ENCODE results near the gene SLC38A10. TPM values are rescaled to one million over a fixed set of nuclear protein-coding genes. Genes with fewer than 3 reads are reported as not detected.
"Not testable (repeated sequence)": the region's sequence is repeated elsewhere in the genome, so short reads cannot be mapped to it uniquely, and the experiment has no call there.

Gene SLC38A10
- total and polyA plus RNA-seq, 12 donors: 17.6 to 190 (median 102) TPM

DNA sequence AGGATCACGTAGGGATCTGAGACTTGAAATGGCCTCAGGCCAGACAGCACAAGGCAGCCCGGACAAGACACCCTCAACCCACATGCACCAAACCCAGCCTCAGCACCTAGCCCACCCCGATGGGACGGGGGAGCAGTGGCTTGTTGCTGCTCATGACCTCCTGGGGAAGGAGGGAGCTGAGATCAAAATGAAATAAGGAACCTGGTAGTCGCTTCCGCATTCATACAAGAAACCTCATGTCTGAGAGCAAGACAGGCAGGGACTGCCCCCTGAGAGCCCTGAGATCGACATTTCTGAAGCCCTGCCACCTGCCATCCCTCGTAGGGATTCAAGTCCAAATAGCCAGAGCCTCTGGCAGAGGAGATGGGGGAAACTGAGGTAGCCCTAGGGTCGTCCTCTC, 66.7 kb downstream of the SLC38A10 start:
- Histone ChIP-seq H3K36me3 (replicated peaks in 1 of 2) (peaks cover 0 to 41% of the 10 kb centered on the region in 2 donors), H3K4me1 (replicated peaks in 1 of 2) (peaks cover 3 to 5% of the 10 kb centered on the region in 2 donors), H3K4me3 (no peak overlapping the region), H3K27me3 (no peaks in the 10 kb centered on the region), H3K9me3 (replicated peaks in 1 of 3) (no peaks in the 10 kb centered on the region), H3K27ac (no peak overlapping the region)
- WGBS, 4 donors: 73 to 79% (median 76%) methylated on average over 2 to 9 of the region's 9 CpGs
- no peak for TF ChIP-seq POLR2A (IDR thresholded peaks at IDR 0.05)
- TF ChIP-seq, protein P1, sequence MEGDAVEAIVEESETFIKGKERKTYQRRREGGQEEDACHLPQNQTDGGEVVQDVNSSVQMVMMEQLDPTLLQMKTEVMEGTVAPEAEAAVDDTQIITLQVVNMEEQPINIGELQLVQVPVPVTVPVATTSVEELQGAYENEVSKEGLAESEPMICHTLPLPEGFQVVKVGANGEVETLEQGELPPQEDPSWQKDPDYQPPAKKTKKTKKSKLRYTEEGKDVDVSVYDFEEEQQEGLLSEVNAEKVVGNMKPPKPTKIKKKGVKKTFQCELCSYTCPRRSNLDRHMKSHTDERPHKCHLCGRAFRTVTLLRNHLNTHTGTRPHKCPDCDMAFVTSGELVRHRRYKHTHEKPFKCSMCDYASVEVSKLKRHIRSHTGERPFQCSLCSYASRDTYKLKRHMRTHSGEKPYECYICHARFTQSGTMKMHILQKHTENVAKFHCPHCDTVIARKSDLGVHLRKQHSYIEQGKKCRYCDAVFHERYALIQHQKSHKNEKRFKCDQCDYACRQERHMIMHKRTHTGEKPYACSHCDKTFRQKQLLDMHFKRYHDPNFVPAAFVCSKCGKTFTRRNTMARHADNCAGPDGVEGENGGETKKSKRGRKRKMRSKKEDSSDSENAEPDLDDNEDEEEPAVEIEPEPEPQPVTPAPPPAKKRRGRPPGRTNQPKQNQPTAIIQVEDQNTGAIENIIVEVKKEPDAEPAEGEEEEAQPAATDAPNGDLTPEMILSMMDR (IDR thresholded peaks at IDR 0.05): no peak
- DNase-seq: no peak
- intact Hi-C loops (cut with DNase I): no loop called here

DNA sequence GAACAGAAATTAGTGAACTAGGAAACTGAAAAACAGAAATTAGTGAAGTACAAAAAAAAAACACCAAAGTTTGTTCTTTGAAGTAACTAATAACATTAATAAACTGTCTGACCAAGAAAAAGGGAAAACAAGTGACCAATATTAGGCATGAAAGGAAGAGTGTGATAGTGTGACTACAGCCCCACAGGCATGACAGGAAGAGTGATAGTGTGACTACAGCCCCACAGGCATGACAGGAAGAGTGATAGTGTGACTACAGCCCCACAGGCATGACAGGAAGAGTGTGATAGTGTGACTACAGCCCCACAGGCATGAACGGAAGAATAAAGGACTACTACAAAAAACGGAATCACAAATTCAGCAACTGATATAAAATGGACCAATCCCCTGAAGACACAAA, 67.5 kb downstream of the SLC38A10 start:
- H3K27me3 ChIP-seq; intact Hi-C loops (cut with DNase I); H3K4me3 ChIP-seq; H3K27ac ChIP-seq; H3K4me1 ChIP-seq (replicated peaks in 1 of 2); H3K9me3 ChIP-seq (replicated peaks in 1 of 3); DNase-seq: not testable (repeated sequence)
- 60 to 74% (median 67%) methylated on average over 2 of the region's 2 CpGs for WGBS, 4 donors
- H3K36me3 ChIP-seq (replicated peaks in 1 of 2): peaks cover 0 to 33% of the 10 kb centered on the region in 2 donors

DNA sequence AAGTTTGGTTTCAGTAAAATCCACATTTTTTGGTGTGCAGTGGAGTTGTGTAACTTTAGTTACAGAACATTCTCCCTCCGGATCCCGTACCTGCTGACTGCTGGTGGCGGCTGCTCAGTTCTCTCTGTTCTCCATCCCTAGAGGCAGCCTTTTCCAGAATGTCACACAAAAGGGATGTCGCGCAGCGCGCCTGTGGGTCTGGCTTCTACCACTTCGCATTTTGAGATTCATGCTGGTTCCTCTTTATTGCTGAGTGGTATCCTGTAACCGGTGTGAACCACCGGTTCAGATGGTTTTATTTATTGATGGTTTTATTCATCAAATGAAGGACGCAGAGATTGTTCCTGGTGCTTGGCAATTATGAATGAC, 71.4 kb downstream of the SLC38A10 start:
- TF ChIP-seq, protein P1 (IDR thresholded peaks at IDR 0.05): no peak
- TF ChIP-seq POLR2A (IDR thresholded peaks at IDR 0.05): no peak
- DNase-seq: no peak
- Histone ChIP-seq H3K9me3 (replicated peaks in 1 of 3) (no peaks in the 10 kb centered on the region), H3K4me1 (replicated peaks in 1 of 2) (peaks cover 6 to 23% of the 10 kb centered on the region in 2 donors), H3K36me3 (replicated peaks in 1 of 2) (peaks cover 0 to 3% of the 10 kb centered on the region in 2 donors), H3K4me3 (peak overlapping the region in 2 of 4 donors; percentile 23 to 60), H3K27me3 (no peaks in the 10 kb centered on the region), H3K27ac (peak overlapping the region in 2 of 5 donors; percentile 13 to 44)
- intact Hi-C loops (cut with DNase I): no loop called here
- 34 to 39% (median 37%) methylated on average over 11 of the region's 11 CpGs for WGBS, 4 donors

DNA sequence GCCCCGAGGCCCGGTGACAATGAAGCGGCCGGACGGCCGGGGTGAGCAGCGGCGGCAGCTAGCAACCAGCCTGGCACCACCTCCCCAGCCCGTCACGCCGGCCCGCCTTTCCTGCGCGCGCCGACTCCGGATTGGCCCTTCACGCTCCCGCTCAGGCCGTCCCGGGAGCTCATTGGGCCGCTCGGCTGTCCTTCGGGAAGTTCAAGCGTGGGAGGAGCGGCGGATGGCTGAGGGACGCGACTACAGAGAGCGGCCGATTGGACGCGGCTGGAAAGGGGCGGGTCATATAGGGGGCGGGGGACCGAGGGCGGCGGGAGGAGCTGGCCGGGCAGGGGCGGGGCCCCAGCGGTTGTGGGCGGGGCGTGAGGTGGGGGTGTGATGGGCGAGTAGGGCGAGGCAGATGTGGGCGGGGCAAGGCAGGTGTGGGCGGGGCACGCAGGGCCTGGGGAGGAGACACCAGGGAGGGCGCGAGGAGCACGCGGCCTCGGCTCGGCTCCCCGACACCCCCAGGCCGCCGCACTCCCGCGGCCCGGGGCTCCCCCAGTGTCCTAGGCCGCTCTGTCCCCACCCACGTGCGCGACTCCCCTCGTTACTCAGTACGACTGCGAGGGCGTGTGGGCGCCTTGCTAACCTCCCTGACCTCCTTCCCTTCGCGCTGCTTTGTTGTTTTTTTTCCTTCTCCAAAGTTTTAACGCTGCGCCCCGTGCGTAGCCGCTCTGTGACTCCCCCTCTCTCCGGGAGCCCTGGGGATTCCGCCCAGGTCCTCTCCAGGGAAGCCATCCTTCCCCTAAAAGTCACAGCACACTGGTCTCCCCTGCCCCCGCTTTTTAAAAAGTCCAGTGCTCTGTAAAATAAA, 72.0 kb downstream of the SLC38A10 start, which contains the start of gene CEP131:
CEP131 (minus strand) TSS at position 60 of the 856 bp plus-strand sequence. CDS start 2,909 bp downstream, outside the sequence.
- no peak for TF ChIP-seq POLR2A (IDR thresholded peaks at IDR 0.05)
- TF ChIP-seq, protein P1 (IDR thresholded peaks at IDR 0.05): no peak
- Histone ChIP-seq H3K9me3 (replicated peaks in 1 of 3) (no peaks in the 10 kb centered on the region), H3K36me3 (replicated peaks in 1 of 2) (peaks cover 0 to 6% of the 10 kb centered on the region in 2 donors), H3K4me1 (replicated peaks in 1 of 2) (peaks cover 6 to 23% of the 10 kb centered on the region in 2 donors), H3K27ac (peak within 1 kb of the TSS in 2 of 5 donors; percentile 13 to 44), H3K27me3 (no peaks in the 10 kb centered on the region), H3K4me3 (peak within 1 kb of the TSS in 3 of 4 donors; percentile 31 to 65 (median 60))
- intact Hi-C loops (cut with DNase I): no loop called here
- WGBS, 4 donors: 0 to 2% (median 1%) methylated on average over 19 to 79 of the region's 79 CpGs
- DNase-seq: peak; percentile 98 to 100 (median 99)
